Chondrocyte (in vitro differentiated cells): Measurements from ENCODE around the gene RHOC. TPM values are rescaled to one million over a fixed set of nuclear protein-coding genes. Genes with fewer than 3 reads are reported as not detected.

Experiments used
- DNase-seq: peaks from one replicate; pipeline ENCODE4 v3.0.0; 2021; ENCODE audit warnings: mixed read lengths, low spot score
- H3K27ac Mint-ChIP-seq: one replicate; pipeline ENCODE4 v1.8.0; 2021; ENCODE audit warnings: mild to moderate bottlenecking, moderate library complexity, mixed read lengths; ENCODE audit not compliant: unreplicated experiment
- H3K27me3 Mint-ChIP-seq: 2 replicates; pipeline ENCODE4 v1.8.0; 2021; ENCODE audit warnings: low read depth, mixed read lengths
- H3K36me3 Mint-ChIP-seq: 2 replicates; pipeline ENCODE4 v1.8.0; 2021; ENCODE audit warnings: low read depth, mixed read lengths
- H3K4me1 Mint-ChIP-seq: 2 replicates; pipeline ENCODE4 v1.8.0; 2021; ENCODE audit warnings: low read depth, mild to moderate bottlenecking, mixed read lengths
- H3K4me3 Mint-ChIP-seq: one replicate; pipeline ENCODE4 v1.8.0; 2021; ENCODE audit warnings: mild to moderate bottlenecking, moderate library complexity, mixed read lengths; ENCODE audit not compliant: unreplicated experiment
- H3K9me3 Mint-ChIP-seq: 2 replicates; pipeline ENCODE4 v1.8.0; 2021; ENCODE audit warnings: low read depth, mixed read lengths
- CTCF ChIP-seq: fragments of 200-600 bp; sonication (generic); IDR thresholded peaks from 2 replicates; pipeline ENCODE4 v1.5.0; 2021; ENCODE audit warnings: antibody characterized with exemption, mild to moderate bottlenecking, moderate library complexity
- long read RNA-seq: library from polyadenylated mRNA; stranded (forward); transcript quantifications from one replicate; pipeline ENCODE4 v2.0.0, GENCODE V29; 2021
- total RNA-seq: library from RNA; stranded (reverse); gene quantifications from 3 replicates; pipeline ENCODE4 v1.2.1, GENCODE V29; 2021

The RHOC gene
- total RNA-seq: 303 to 446 TPM (median 444 TPM) in 3 replicates
- long read RNA-seq, transcript RHOC-208 (5 exons, 1,355 nt): minor isoform, 222 of 606 reads
- long read RNA-seq, transcript RHOC-203 (6 exons, 1,026 nt): minor isoform, 9 of 606 reads
- long read RNA-seq, transcript RHOC-206 (6 exons, 888 nt): minor isoform, 16 of 606 reads
- long read RNA-seq, transcript RHOC-202 (6 exons, 1,418 nt): major isoform, 276 of 606 reads
- long read RNA-seq, partial matches to known transcripts: 46 of 606 reads
- long read RNA-seq, other reads (novel, unspliced or antisense): 27 of 606 reads

- H3K4me1 Mint-ChIP-seq: peaks cover 51% of the 10 kb centered on the region
- no peaks in the 10 kb centered on the region for H3K27me3 Mint-ChIP-seq
- no peak for DNase-seq
- peak within 1 kb of the TSS; percentile 71 for H3K4me3 Mint-ChIP-seq
- H3K36me3 Mint-ChIP-seq: peaks cover 8% of the 10 kb centered on the region
- peak within 1 kb of the TSS; percentile 90 for H3K27ac Mint-ChIP-seq
- no peak for TF ChIP-seq CTCF
- no peaks in the 10 kb centered on the region for H3K9me3 Mint-ChIP-seq
Observed at GRCh38 chr1:112706505-112707220, at the start of gene RHOC. RHOC (minus strand) TSS chr1:112707127; CDS start chr1:112703799, 3,328 bp downstream.

- H3K4me3 Mint-ChIP-seq: no peak overlapping the region
- H3K27ac Mint-ChIP-seq: no peak overlapping the region
- H3K9me3 Mint-ChIP-seq: peaks cover 9% of the 10 kb centered on the region
- peaks cover 8% of the 10 kb centered on the region for H3K4me1 Mint-ChIP-seq
- no peaks in the 10 kb centered on the region for H3K36me3 Mint-ChIP-seq
- DNase-seq: no peak
- no peak for TF ChIP-seq CTCF
- H3K27me3 Mint-ChIP-seq: peaks cover 10% of the 10 kb centered on the region
Observed at GRCh38 chr1:112754116-112754628, 47.2 kb upstream of the RHOC start.

DNA sequence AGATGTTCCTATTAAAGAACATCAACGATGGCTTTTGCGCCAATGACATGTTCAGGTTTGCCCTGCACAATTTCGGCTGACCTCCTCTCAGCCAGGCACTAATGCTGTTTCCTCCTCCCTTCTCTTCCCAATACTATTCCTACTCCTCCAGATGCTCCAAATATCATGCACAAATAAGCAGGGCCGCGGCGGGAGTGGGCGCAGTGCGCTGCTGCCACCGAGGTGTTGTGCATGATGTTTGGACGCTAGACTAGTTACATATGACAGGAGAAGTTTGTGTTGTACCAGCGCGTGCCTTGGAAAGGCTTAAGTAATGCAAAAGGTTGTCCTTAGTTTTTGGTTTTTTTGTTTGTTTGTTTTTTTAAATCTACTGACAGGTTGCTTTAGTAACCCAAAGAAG lies 41.5 kb upstream of the RHOC start:
- no peak for DNase-seq
- Mint-ChIP-seq H3K4me3 (no peak overlapping the region), H3K27ac (no peak overlapping the region), H3K9me3 (no peaks in the 10 kb centered on the region), H3K4me1 (peaks cover 4% of the 10 kb centered on the region), H3K27me3 (peaks cover 17% of the 10 kb centered on the region), H3K36me3 (no peaks in the 10 kb centered on the region)
- TF ChIP-seq CTCF: no peak

- DNase-seq: no peak
- H3K27ac Mint-ChIP-seq: no peak overlapping the region
- peak; percentile 75 for TF ChIP-seq CTCF
- peaks cover 10% of the 10 kb centered on the region for H3K9me3 Mint-ChIP-seq
- peaks cover 5% of the 10 kb centered on the region for H3K36me3 Mint-ChIP-seq
- peak overlapping the region; percentile 35 for H3K4me3 Mint-ChIP-seq
- peaks cover 13% of the 10 kb centered on the region for H3K27me3 Mint-ChIP-seq
- peaks cover 4% of the 10 kb centered on the region for H3K4me1 Mint-ChIP-seq
Observed at GRCh38 chr1:112744009-112744578, 37.2 kb upstream of the RHOC start.
